LoVo (cell line): ENCODE measurements around the gene KCNH4.
A peak's percentile ranks its signal among the peaks of the same experiment; 100 is the strongest.
"Not testable (repeated sequence)": the region's sequence is repeated elsewhere in the genome, so short reads cannot be mapped to it uniquely, and the experiment has no call there.

Experiments used
- DNase-seq: peaks from one replicate; pipeline ENCODE4 v3.0.0-alpha.2; 2016; ENCODE audit warnings: low spot score

The KCNH4 gene

GRCh38 chr17:42193969-42194899 is 13.3 kb upstream of the KCNH4 start, which contains the start of gene GHDC:
Gene GHDC, minus strand, starts transcription at chr17:42194494. Its CDS starts 913 bp downstream, at chr17:42193581.
- DNase-seq = peak; percentile 88

- no peak for DNase-seq
These were observed 12.4 kb upstream of the KCNH4 start for GRCh38 chr17:42193216-42193968.

GRCh38 chr17:42192189-42193126 is 11.5 kb upstream of the KCNH4 start:
- no peak for DNase-seq

- no peak for DNase-seq
These were observed 10.3 kb upstream of the KCNH4 start for GRCh38 chr17:42191275-42191608.

- no peak for DNase-seq
These were observed 9.7 kb upstream of the KCNH4 start for GRCh38 chr17:42190491-42191274.

GRCh38 chr17:42189651-42189965 is 8.7 kb upstream of the KCNH4 start:
- no peak for DNase-seq

- no peak for DNase-seq
These were observed 8.1 kb upstream of the KCNH4 start for GRCh38 chr17:42188749-42189650.

- DNase-seq = no peak
These were observed 6.9 kb upstream of the KCNH4 start for GRCh38 chr17:42187833-42188232.

- not testable (repeated sequence) for DNase-seq
These were observed 5.2 kb upstream of the KCNH4 start for GRCh38 chr17:42186191-42186590.

GRCh38 chr17:42185621-42185930 is 4.6 kb upstream of the KCNH4 start:
- DNase-seq = no peak

GRCh38 chr17:42184713-42185620 is 4.0 kb upstream of the KCNH4 start, which contains the start of gene HCRT:
Gene HCRT, minus strand, starts transcription at chr17:42185452. Its CDS starts 87 bp downstream, at chr17:42185365.
- DNase-seq = no peak

- DNase-seq = peak; percentile 83
These were observed 3.1 kb upstream of the KCNH4 start for GRCh38 chr17:42183741-42184711.

GRCh38 chr17:42182927-42183734 is 2.2 kb upstream of the KCNH4 start:
- DNase-seq = peak; percentile 60

- no peak for DNase-seq
These were observed 887 bp upstream of the KCNH4 start for GRCh38 chr17:42181851-42182207.

- DNase-seq = no peak
These were observed 476 bp downstream of the KCNH4 start for GRCh38 chr17:42180411-42180921.

- peak; percentile 12 for DNase-seq
These were observed 981 bp downstream of the KCNH4 start for GRCh38 chr17:42179911-42180410.

- DNase-seq = no peak
These were observed 1.6 kb downstream of the KCNH4 start for GRCh38 chr17:42179335-42179734.
